Measurements from ENCODE around the gene BAIAP2L1. TPM values are rescaled to one million over a fixed set of nuclear protein-coding genes. Genes with fewer than 3 reads are reported as not detected.
"Not testable (repeated sequence)": the region's sequence is repeated elsewhere in the genome, so short reads cannot be mapped to it uniquely, and the experiment has no call there.

Gene BAIAP2L1
- total RNA-seq, 4 donors from 2014 or later, result 16.5 to 29.3 (median 20.5) TPM

DNA sequence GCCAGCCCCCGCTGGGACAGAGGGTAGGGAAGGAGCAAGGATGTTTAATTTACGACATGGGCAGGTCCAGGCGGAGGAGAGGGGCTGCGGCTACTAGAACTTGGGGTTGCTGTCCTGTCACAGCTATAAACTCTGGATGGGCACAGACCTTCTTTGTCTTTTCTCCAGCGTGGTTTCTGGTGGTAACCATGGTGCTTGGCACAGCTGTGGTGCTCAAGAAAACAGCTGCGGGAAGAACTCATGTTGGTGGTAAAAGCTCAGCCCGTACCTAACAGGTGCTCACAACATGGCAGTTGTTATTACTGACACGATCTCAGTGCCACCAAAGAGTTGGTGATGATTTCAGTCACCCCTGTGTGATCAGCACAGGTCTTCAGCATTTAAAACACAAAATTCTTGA lies 13.8 kb downstream of the BAIAP2L1 start:
- Histone ChIP-seq H3K4me3 (no peak overlapping the region), H3K36me3 (peaks cover 0 to 7% (median 0%) of the 10 kb centered on the region in 3 donors), H3K27ac (no peak overlapping the region), H3K27me3 (no peaks in the 10 kb centered on the region), H3K4me1 (no peaks in the 10 kb centered on the region), H3K9me3 (no peaks in the 10 kb centered on the region)
- TF ChIP-seq, protein P1, sequence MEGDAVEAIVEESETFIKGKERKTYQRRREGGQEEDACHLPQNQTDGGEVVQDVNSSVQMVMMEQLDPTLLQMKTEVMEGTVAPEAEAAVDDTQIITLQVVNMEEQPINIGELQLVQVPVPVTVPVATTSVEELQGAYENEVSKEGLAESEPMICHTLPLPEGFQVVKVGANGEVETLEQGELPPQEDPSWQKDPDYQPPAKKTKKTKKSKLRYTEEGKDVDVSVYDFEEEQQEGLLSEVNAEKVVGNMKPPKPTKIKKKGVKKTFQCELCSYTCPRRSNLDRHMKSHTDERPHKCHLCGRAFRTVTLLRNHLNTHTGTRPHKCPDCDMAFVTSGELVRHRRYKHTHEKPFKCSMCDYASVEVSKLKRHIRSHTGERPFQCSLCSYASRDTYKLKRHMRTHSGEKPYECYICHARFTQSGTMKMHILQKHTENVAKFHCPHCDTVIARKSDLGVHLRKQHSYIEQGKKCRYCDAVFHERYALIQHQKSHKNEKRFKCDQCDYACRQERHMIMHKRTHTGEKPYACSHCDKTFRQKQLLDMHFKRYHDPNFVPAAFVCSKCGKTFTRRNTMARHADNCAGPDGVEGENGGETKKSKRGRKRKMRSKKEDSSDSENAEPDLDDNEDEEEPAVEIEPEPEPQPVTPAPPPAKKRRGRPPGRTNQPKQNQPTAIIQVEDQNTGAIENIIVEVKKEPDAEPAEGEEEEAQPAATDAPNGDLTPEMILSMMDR (IDR thresholded peaks at IDR 0.05), result no peak
- no peak for TF ChIP-seq POLR2A (IDR thresholded peaks at IDR 0.05)
- WGBS, 2 donors, result 83% methylated on average over 7 to 8 of the region's 8 CpGs
- no peak for DNase-seq
- intact Hi-C loops (cut with DNase I), result no loop called here

DNA sequence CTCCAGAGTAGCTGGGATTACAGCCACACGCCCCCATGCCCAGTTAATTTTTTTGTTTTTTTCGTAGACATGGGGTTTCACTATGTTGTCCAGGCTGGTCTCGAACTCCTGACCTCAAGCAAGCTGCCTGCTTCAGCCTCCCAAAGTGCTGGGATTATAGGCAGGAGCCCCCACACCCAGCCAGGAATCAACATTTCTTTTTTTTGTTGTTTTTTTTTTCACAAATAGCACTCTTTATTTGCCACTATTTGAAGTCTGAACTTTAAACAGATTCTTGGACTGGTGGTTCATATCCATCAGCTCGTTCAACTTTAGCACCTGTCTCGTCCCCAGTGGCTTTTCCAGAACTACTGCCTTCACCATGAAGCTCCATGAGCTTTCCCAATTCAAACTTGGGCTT lies 15.4 kb downstream of the BAIAP2L1 start:
- intact Hi-C loops (cut with DNase I); H3K27ac ChIP-seq: not testable (repeated sequence)

DNA sequence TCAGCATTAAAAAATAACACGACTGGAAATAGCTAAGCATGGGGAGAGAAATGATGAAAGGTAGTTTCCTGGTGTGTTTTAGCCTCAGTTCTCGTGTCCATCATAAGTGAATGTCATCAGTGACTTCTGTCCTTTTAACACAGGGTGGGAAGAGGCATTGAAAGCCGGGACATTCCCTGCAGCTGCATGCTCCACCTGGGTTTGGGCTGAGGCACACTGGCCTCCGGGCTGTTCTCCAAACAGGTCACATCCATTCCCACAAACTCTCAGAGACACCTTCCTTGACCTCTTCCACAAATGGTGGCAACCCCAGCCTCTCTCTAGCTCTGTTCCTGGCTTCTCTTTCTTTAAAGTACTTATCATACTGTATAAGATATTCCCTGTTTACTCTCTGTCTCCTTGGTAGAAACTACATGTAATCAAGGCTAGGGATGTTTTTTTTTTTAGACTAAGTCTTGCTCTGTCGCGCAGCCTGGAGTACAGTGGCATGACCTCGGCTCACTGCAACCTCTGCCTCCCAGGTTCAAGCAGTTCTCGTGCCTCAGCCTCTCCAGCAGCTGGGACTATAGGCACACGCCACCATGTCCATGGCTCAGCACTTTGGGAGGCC lies 22.6 kb downstream of the BAIAP2L1 start:
- Histone ChIP-seq H3K4me3 (no peak overlapping the region), H3K27me3 (no peaks in the 10 kb centered on the region), H3K4me1 (no peaks in the 10 kb centered on the region), H3K27ac (no peak overlapping the region), H3K9me3 (no peaks in the 10 kb centered on the region), H3K36me3 (no peaks in the 10 kb centered on the region)
- TF ChIP-seq, protein P1 (IDR thresholded peaks at IDR 0.05), result no peak
- TF ChIP-seq POLR2A (IDR thresholded peaks at IDR 0.05), result no peak
- WGBS, 2 donors, result 71 to 77% methylated on average over 7 to 9 of the region's 9 CpGs
- DNase-seq, result no peak
- intact Hi-C loops (cut with DNase I), result no loop called here

More for the DNA sequence above, 15.4 kb downstream of the BAIAP2L1 start:
- DNase-seq, H3K36me3 ChIP-seq, H3K4me3 ChIP-seq, H3K9me3 ChIP-seq, H3K4me1 ChIP-seq, H3K27me3 ChIP-seq: not testable (repeated sequence)
- 71 to 83% methylated on average over 5 of the region's 5 CpGs for WGBS, 2 donors

DNA sequence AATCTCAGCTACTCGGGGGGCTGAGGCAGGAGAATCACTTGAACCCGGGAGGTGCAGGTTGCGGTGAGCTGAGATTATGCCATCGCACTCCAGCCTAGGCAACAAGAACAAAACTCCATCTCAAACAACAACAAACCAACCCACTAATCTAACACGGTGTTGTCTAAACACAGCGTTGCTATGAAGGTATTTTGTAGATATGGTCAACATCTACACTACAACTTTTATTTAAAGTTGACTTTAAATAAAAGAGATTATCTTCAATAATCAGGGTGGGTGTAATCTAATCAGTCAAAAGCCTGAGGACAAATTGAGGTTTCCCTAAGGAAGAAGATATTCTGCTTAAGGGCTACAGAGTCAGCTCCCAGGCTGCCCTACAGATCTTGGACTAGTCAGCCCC lies 24.2 kb downstream of the BAIAP2L1 start:
- peaks cover 0 to 6% (median 2%) of the 10 kb centered on the region in 3 donors for H3K4me1 ChIP-seq
- 87 to 91% methylated on average over 6 of the region's 6 CpGs for WGBS, 2 donors

DNA sequence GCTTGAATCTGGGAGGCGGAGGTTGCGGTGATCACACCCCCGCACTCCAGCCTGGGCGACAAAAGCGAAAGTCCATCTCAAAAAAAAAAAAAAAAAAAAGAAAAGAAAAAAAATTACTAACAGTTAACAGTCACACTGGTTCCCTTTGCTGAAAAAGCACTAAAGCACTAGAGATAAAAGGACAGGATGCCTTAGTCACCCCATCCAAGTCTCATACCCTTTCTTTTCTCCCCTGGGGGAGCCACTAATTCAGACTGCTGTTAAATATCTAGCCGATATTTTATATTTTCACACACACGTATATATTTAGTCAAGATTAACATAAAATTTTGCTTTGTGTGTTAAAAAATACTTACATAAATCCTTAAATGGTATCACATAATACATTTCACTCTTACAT lies 25.2 kb downstream of the BAIAP2L1 start:
- Histone ChIP-seq H3K9me3 (no peaks in the 10 kb centered on the region), H3K4me3 (no peak overlapping the region), H3K27ac (no peak overlapping the region), H3K36me3 (no peaks in the 10 kb centered on the region), H3K4me1 (peaks cover 0 to 16% (median 2%) of the 10 kb centered on the region in 3 donors), H3K27me3 (no peaks in the 10 kb centered on the region)
- intact Hi-C loops (cut with DNase I), result no loop called here
- TF ChIP-seq POLR2A (IDR thresholded peaks at IDR 0.05), result no peak
- TF ChIP-seq, protein P1 (IDR thresholded peaks at IDR 0.05), result no peak
- no peak for DNase-seq
- 82 to 84% methylated on average over 7 of the region's 7 CpGs for WGBS, 2 donors

More for the DNA sequence above, 24.2 kb downstream of the BAIAP2L1 start:
- no peaks in the 10 kb centered on the region for H3K27me3 ChIP-seq
- DNase-seq, result no peak
- no peaks in the 10 kb centered on the region for H3K9me3 ChIP-seq
- no peak for TF ChIP-seq POLR2A (IDR thresholded peaks at IDR 0.05)
- TF ChIP-seq, protein P1 (IDR thresholded peaks at IDR 0.05), result no peak
- intact Hi-C loops (cut with DNase I), result no loop called here
- H3K27ac ChIP-seq, result no peak overlapping the region
- no peak overlapping the region for H3K4me3 ChIP-seq
- H3K36me3 ChIP-seq, result no peaks in the 10 kb centered on the region

DNA sequence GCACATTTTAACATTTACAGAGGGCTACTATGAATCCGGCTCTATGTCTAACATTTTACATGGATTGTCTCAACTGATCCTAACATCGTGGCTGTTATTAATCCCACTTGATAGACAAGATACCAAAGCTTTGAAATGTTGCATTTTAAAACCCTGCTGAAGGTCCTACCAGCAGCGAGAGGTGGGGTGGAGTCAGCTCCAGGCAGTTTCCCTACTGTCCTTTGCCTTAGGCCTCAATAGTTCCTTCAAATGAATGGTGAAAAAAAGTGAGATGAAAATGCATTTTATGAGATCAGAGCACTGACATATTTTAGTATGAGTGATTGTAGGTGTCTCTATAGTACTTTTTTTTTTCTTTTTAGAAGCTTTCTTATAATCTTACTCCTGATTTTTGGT lies 26.6 kb downstream of the BAIAP2L1 start:
- intact Hi-C loops (cut with DNase I), result no loop called here
- H3K4me1 ChIP-seq, result peaks cover 0 to 27% (median 2%) of the 10 kb centered on the region in 3 donors
- H3K9me3 ChIP-seq, result no peaks in the 10 kb centered on the region
- H3K4me3 ChIP-seq, result no peak overlapping the region
- no peaks in the 10 kb centered on the region for H3K36me3 ChIP-seq
- no peak for DNase-seq
- TF ChIP-seq, protein P1 (IDR thresholded peaks at IDR 0.05), result no peak
- no peak for TF ChIP-seq POLR2A (IDR thresholded peaks at IDR 0.05)
- no peak overlapping the region for H3K27ac ChIP-seq
- WGBS, 2 donors, result 70 to 92% methylated on average over 3 of the region's 3 CpGs
- H3K27me3 ChIP-seq, result no peaks in the 10 kb centered on the region

All from esophagus squamous epithelium (tissue), 5 donors.